NCI-H2029 (cell line): ENCODE measurements around the gene PPP1R15B.

Source experiments
- DNase-seq: peaks from one replicate; lab custom pipeline; 2025; lab: John Stamatoyannopoulos, UW

The PPP1R15B gene

DNA sequence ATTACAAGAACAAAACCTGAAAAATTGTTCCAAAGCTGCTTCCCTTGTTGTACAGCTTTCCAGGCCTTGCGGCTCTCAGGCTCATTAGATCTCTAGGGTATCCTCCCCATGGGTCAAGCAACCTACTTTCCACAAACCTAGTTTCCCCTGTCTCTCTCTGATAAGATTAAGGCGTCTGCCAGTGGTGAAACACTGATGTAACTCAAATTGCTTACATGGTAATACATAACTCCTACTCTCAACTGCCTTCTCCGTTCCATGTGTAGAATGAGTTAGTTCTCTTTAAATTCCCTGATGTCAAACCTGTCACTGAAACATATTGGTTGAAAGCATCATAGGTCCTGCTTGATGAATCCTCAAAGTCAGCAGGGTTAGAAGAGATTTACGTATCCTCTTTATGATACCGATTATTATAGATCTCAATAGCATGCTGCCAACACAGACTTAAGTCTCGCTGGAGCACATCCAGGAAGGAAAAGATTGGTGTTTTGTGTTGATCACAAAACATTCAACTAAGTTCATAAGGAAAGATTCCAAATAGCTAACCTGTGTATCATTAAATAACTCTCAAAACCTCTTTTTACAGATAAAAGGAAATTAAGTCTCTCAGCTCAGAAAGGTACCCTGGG, 10.6 kb downstream of the PPP1R15B start:
- DNase-seq, result no peak

GRCh38 chr1:204398197-204399125, 13.2 kb downstream of the PPP1R15B start:
- DNase-seq, result peak; percentile 86

DNA sequence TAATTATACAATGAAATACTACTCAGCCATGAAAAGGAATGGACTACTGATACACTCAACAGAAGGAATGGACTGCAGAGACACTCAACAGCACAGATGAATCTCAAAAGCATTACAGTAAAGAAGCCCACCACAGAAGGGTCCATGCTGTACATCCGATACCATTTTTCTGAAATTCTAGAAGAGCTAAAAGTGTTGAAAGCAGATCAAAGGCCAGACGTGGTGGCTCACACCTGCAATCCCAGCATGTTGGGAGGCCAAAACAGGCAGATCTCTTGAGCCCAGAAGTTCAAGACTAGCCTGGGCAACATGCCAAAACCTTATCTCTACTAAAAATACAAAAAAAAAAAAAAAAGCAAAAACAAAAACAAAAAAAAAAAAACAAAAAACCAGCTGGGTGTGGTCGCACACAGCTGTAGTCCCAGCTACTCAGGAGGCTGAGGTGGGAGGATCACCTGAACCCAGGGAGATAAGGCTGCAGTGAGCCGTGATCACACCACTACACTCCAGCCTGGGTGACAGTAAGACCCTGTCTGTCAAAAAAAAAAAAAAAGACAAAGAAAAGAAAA, 15.5 kb downstream of the PPP1R15B start:
- DNase-seq, result no peak

- DNase-seq, result no peak
Observed at GRCh38 chr1:204391629-204392028, 20.0 kb downstream of the PPP1R15B start.

DNA sequence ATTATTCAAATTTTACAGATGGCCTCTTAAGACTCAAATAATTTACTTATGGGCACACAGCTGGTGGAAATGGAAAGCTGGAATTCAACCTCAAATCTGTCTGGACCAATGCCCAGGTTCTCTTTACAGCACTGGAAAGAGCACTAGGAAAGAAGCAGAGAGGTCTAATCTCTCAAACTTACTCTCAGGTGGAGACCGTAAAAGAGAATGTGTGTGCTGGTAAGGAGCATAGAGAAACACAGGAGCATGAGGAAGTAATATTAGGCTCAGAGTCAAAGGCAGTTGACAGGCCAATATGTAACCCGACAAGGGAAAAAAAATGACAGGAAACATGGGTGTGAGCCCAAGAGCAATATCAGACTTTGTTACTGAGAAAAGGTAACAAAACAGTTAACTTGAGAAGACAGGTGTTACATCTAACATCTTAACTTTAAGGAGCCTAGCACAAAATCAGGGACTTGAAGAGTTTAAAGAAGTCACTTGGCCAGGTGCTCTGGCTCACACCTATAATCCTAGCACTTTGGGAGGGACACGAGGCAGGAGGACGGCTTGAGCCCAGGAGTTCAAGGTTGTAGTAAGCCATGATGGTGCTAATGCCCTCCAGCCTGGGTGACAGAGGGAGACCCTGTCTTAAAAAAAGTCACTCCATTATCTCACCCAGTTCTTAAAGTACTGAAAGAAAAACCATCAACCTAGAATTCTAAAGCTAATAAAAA, 20.7 kb downstream of the PPP1R15B start:
- no peak for DNase-seq

DNA sequence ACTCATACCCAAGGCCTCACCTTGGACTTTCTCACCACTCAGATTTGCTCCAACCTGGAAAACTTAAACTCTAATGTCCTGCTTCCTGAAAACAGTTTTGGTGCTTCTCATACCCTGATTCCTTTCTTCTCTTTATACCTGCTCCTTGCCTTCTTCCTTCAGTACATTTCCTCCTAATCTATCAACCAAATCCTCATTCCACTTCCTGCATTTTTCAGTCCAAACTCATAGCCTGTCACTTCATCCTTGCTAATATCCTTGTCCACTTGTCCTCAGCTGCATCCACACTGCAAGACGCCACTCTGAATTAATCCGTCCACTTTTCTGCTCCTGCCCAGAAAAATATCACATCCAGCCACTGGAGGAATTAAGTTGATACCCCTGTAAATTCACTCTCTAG, 25.9 kb downstream of the PPP1R15B start:
- no peak for DNase-seq

DNA sequence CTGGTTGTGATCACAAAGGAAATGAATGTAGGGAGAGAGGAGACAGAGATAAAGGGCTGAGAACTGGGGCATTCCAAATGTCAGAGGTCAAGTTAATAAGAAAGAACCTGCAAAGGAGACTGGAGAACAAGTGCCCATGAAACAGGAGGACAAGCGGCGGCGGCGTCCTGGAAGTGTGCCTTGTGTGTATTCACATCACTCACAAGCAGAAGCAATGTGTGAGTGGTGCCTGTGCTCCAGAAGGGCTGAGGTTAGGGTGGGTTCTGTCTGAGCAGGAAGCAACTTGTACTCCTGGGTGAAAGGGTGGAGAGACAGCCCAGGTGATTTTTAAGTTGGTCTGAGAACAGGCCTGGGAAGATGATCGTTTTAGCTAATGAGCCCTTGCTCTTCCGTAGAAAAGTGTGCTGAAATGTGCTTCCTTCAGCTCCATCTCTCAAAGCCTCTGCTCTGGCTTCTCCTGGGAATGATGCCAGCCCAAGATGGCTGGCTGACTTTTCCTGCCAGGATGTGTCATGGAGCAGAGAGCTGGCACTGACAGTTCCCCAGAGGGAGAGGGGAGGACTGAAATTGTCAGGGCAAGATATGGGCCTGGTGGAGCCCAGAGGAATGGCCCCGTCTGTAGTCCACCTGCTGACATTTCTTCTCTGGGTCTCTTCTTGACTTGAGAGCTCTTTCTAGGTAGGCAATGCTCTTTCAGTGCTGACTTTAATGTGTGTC, 26.8 kb downstream of the PPP1R15B start:
- DNase-seq, result no peak

- no peak for DNase-seq
Observed at GRCh38 chr1:204383163-204383904, 28.3 kb downstream of the PPP1R15B start.

- DNase-seq, result no peak
Observed at GRCh38 chr1:204382714-204383083, 28.9 kb downstream of the PPP1R15B start.

DNA sequence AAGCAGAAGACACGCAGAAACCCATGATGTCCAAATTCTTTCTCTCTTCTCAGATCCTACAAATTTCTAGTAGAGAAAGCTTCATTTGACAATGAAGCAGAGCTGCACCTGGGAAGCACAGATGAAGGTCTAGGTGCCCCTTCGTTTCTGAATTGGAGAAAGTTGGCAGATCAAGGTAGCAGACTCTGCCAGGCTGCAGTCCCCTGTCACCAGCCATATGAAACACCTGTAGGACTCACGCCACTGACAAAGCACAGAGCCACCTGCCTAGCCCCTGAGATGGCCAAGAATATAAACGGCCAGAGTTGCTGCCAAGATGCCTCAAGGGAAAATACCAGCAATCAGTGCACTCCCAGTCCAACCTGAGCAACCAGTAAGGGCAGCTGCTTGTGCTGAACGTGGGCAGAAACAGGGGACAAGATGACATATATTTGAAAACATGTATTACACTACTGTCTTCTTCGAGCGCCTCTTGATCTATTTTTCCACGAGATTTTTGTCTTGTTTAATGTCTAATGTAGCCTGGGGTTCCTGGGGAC, 31.3 kb downstream of the PPP1R15B start:
- no peak for DNase-seq

DNA sequence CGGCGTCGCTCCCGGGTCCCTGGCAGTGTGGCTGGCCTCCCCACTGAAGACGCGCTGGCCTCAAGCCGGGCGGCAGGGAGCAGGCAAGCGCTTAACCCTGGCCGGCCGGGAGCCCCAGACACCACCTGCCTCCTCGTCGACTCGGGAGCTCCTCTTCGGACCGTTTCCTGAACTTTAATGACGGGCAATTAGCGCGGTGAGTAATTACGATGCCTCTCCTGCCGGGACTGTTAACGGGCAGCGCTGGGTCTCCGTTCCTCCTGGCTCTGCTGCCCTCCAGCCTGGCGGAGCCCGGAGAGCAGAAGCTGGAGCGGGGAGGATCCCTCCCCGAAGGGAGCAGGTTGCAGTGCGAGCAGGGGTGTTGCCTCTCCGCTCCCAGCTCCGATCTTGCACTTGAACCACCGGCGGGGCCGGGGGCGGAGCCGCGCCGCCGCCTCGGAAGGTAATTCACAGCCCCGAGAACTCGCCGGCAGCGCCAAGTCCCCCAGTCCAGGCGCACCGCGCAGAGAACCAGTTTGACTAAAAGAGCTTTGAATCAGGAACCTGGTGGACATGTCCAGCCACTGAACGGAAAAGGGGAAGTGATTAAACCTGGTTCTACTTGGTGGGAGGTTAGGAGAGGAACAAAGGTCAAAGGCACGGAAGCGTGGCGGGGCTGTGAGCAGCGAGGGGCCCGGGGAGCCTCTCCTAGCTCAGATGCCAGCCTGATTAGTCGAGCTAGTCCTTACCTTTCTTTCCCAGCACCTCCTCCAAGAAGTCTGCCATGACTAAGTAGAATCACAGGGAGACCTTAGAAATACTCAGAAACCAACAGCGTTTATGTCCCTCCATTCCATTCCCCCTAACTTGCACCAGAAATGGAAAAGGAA, 33.6 kb downstream of the PPP1R15B start:
- no peak for DNase-seq

- DNase-seq, result no peak
Observed at GRCh38 chr1:204376919-204377799, 34.5 kb downstream of the PPP1R15B start.

DNA sequence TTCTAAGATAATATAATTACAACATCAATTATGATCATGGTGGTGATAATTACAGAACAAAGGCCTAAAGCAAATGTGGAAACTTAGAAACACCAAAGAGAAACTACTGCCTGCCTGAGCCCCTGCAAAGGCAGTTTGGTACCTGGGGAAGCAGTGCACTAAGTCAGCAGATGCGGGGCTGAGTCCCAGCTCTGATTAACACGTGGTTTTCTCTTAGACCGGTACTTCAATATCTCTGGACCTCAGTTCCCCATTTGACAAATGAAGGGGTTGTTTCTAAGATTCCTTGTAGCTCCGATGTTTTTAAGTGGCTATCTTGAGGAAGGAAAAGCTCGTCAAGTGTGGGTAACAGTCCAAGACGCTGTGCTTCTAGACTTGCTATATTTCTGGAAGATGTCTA, 35.2 kb downstream of the PPP1R15B start:
- no peak for DNase-seq

DNA sequence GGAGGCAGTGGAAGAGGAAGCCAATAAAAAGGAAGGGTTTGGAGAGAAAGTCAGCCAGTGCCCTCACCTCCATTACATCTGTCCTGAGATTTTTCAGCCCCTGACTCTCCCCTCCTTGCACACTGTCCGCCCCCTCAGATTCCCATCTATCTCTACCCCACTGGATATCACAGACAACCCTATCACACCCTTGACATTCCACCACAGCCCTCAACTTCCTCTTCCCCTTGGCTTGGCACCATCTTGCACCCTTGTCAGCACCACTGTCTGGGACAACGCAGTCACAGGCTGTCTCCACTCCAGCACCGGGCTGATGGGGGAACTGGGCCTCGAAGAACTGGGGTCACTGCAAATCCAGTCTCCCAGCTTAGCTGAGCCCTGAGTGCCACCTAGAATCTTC, 37.7 kb downstream of the PPP1R15B start:
- no peak for DNase-seq

DNA sequence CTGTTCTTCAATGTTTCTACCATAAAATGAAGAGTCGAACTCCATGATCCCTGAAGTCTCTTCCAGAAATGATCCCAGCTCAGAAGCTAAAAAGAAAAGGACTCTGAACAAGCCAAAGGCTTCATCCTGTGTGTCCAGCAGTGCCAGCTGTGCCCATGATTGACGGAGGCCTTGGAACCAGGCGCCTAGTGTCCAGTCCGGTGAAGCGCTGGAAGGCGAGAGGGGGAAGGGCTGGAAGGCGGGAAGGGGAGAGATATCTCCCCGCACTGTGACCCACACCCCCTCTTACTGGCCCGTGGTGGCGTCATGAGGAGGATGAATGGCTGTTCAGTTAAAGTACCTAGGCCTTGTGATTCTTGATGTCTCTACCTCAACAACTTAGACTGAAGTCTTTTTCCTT, 41.4 kb downstream of the PPP1R15B start:
- DNase-seq, result no peak

GRCh38 chr1:204368996-204369726, 42.5 kb downstream of the PPP1R15B start:
- no peak for DNase-seq

DNA sequence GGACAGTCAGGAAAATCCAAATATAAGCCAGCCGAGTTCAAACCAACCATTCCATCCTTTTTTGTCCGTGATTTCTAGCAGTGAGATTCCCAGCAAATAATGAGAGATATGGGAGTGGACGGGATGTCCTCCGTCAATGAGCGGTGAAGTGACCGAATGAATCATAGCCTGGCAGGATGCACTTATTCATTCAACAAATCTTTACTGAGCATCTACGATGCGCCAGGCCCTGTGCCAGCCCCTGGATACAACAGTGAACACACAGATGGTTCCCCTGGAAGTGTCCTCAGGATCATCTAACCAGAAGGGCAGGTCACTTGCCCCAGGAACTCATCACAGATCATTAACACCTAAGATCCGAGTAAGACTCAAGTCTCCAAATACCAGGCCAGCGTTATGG, 43.7 kb downstream of the PPP1R15B start:
- DNase-seq, result no peak

DNA sequence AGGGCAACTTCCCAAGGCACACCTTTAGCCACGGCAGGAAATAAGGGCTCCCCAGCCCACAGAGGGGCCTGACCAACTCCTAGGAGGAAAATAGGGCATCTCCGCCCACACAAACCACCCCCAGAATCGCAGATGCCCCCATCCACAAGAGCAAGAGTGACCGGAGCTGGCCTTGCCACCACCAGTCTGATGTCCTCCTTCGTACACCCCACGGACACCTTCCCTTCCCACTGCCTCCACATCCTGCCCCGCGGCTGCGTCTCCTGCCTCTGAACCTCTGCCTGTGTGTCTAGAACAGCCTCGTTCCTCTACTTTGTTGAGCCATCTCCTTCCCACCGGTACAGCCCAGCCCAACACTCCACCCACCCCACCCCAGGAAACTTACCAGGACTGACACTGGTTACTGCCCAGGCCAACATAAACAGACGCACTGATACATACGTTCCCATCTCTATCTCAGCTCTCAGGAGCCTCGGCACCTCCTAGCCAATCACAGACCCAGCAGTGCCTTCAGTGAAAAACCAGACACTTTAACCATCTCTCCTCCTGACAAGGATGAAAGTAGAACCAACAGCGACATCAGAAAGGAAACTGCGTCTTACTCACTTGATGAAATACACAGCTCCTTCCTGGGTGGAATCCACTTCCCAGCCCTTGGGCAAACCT, 44.3 kb downstream of the PPP1R15B start:
- no peak for DNase-seq
